Measurements from ENCODE around the gene DGCR6L.

- no peak for TF ChIP-seq POLR2AphosphoS5 (IDR thresholded peaks at IDR 0.05; ENCODE audit: low read depth, low read length)
- TF ChIP-seq REST (IDR thresholded peaks at IDR 0.05; ENCODE audit: insufficient read depth in 1 of 2, low read depth in 2 of 2, low read length in 2 of 2) = no peak
Observed at GRCh38 chr22:20276468-20276867, 43.4 kb downstream of the DGCR6L start.
